ENCODE results near the gene C10orf62. TPM values are rescaled to one million over a fixed set of nuclear protein-coding genes. Genes with fewer than 3 reads are reported as not detected.

The C10orf62 gene
- polyA plus RNA-seq, 3 donors, result not detected

DNA sequence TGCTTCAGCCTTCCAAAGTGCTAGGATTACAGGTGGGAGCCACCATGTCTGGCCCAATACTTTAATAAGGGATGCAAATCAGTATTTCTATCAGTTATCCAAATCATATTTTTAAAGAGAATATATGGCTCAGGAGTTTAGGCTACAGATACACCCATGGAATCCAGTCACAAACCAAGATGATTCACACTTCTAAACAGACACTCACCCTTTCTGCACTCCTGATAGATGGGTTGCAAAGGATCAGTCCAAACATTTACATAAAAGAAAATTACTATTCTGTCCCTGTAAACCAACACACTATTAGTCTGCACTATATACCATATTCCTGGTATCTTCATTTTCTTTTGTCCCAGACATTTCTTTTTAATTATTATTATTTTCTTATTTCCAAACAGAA lies 41.6 kb downstream of the C10orf62 start:
- H3K9me3 ChIP-seq (replicated peaks in 1 of 2; ENCODE audit: control insufficient read depth in 1 of 2, insufficient read depth in 1 of 2, low read length in 2 of 2), result no peaks in the 10 kb centered on the region
- H2AFZ ChIP-seq (ENCODE audit: insufficient read depth, low read depth, low read length, poor library complexity, severe bottlenecking), result no peak overlapping the region
- Mint-ChIP-seq H3K4me1 (peaks cover 15% of the 10 kb centered on the region), H3K9me3 (no peaks in the 10 kb centered on the region), H3K4me3 (no peak overlapping the region), H3K27me3 (ENCODE audit: low read depth in 3 of 3) (peaks cover 2 to 5% (median 5%) of the 10 kb centered on the region in 3 donors), H3K36me3 (no peaks in the 10 kb centered on the region), H3K27ac (no peak overlapping the region)
- H3K27me3 ChIP-seq (ENCODE audit: control insufficient read depth in 2 of 2, insufficient read depth in 2 of 2, low read length in 2 of 2), result no peaks in the 10 kb centered on the region
- H3K9ac ChIP-seq (ENCODE audit: insufficient read depth, low read length, poor library complexity, severe bottlenecking), result no peak overlapping the region
- H3K36me3 ChIP-seq (replicated peaks in 1 of 2; ENCODE audit: control insufficient read depth in 1 of 2, insufficient read depth in 2 of 2, low read length in 2 of 2), result no peaks in the 10 kb centered on the region
- no peak for TF ChIP-seq CTCF (IDR thresholded peaks at IDR 0.05)
- DNase-seq, result no peak
- H3K79me2 ChIP-seq (ENCODE audit: insufficient read depth, low read length), result no peaks in the 10 kb centered on the region
- H4K20me1 ChIP-seq (ENCODE audit: insufficient read depth, low read length), result no peaks in the 10 kb centered on the region
- H3K4me3 ChIP-seq (replicated peaks in 1 of 3; ENCODE audit: low read depth in 2 of 3, low read length in 3 of 3), result no peak overlapping the region
- H3K4me2 ChIP-seq (replicated peaks; ENCODE audit: extremely low read depth, low read length, poor library complexity, severe bottlenecking), result no peak overlapping the region
- intact Hi-C loops (cut with micrococcal nuclease), result loop anchor here in 1 of 2 donors (5.0 kb wide), 1 partner anchor 129 kb away; no protein-coding TSS in a partner anchor
- no peak overlapping the region for H3K27ac ChIP-seq (ENCODE audit: low read depth in 1 of 2, low read length in 2 of 2)
- peaks cover 11 to 12% of the 10 kb centered on the region in 2 donors for H3K4me1 ChIP-seq (ENCODE audit: control insufficient read depth in 1 of 2, insufficient read depth in 2 of 2, low read length in 2 of 2)

- Histone ChIP-seq H3K9ac (ENCODE audit: insufficient read depth, low read length, poor library complexity, severe bottlenecking) (peak within 1 kb of the TSS; percentile 47), H3K4me1 (ENCODE audit: control insufficient read depth in 1 of 2, insufficient read depth in 2 of 2, low read length in 2 of 2) (peaks cover 11 to 12% of the 10 kb centered on the region in 2 donors), H3K27ac (ENCODE audit: low read depth in 1 of 2, low read length in 2 of 2) (no peak within 1 kb of the TSS), H3K36me3 (replicated peaks in 1 of 2; ENCODE audit: control insufficient read depth in 1 of 2, insufficient read depth in 2 of 2, low read length in 2 of 2) (no peaks in the 10 kb centered on the region), H3K79me2 (ENCODE audit: insufficient read depth, low read length) (no peaks in the 10 kb centered on the region), H3K27me3 (ENCODE audit: control insufficient read depth in 2 of 2, insufficient read depth in 2 of 2, low read length in 2 of 2) (no peaks in the 10 kb centered on the region), H3K4me2 (replicated peaks; ENCODE audit: extremely low read depth, low read length, poor library complexity, severe bottlenecking) (peak within 1 kb of the TSS; percentile 90), H3K4me3 (replicated peaks in 1 of 3; ENCODE audit: low read depth in 2 of 3, low read length in 3 of 3) (peak within 1 kb of the TSS; percentile 65 to 83 (median 74)), H2AFZ (ENCODE audit: insufficient read depth, low read depth, low read length, poor library complexity, severe bottlenecking) (peak within 1 kb of the TSS; percentile 98), H3K9me3 (replicated peaks in 1 of 2; ENCODE audit: control insufficient read depth in 1 of 2, insufficient read depth in 1 of 2, low read length in 2 of 2) (no peaks in the 10 kb centered on the region), H4K20me1 (ENCODE audit: insufficient read depth, low read length) (no peaks in the 10 kb centered on the region)
- H3K27me3 Mint-ChIP-seq (ENCODE audit: low read depth in 3 of 3), result peaks cover 2 to 5% (median 5%) of the 10 kb centered on the region in 3 donors
- peaks cover 15% of the 10 kb centered on the region for H3K4me1 Mint-ChIP-seq
- under 1% methylated on average over 61 of the region's 62 CpGs for WGBS (ENCODE audit: insufficient coverage)
- no peaks in the 10 kb centered on the region for H3K9me3 Mint-ChIP-seq
- no peaks in the 10 kb centered on the region for H3K36me3 Mint-ChIP-seq
- peak within 1 kb of the TSS; percentile 95 to 99 for H3K4me3 Mint-ChIP-seq
- intact Hi-C loops (cut with micrococcal nuclease), result loop anchor here in 1 of 2 donors (5.0 kb wide), 1 partner anchor 131 kb away; no protein-coding TSS in a partner anchor
- TF ChIP-seq CTCF (IDR thresholded peaks at IDR 0.05), result no peak
- peak within 1 kb of the TSS in 6 of 7 donors; percentile 30 to 82 (median 70) for H3K27ac Mint-ChIP-seq
- peak; percentile 88 to 91 (median 90) for DNase-seq
Measured at GRCh38 chr10:97632949-97633884, 43.7 kb downstream of the C10orf62 start, which contains the start of gene MORN4. Gene MORN4, minus strand, starts transcription at chr10:97633500. Its CDS starts 13,847 bp downstream, at chr10:97619653.
